HK-2 (cell line): ENCODE measurements around the gene ECHDC1.
A peak's percentile ranks its signal among the peaks of the same experiment; 100 is the strongest.
"Not testable (repeated sequence)": the region's sequence is repeated elsewhere in the genome, so short reads cannot be mapped to it uniquely, and the experiment has no call there.

Source experiments
- DNase-seq: peaks from one replicate; pipeline ENCODE4 v3.0.0-alpha.2; 2018; ENCODE audit not compliant: unreplicated experiment

Gene ECHDC1

GRCh38 chr6:127342946-127343808, at the start of gene ECHDC1:
Gene ECHDC1 (minus strand): TSS chr6:127343609. CDS start chr6:127331028, 12,581 bp downstream.
- peak; percentile 75 for DNase-seq

GRCh38 chr6:127392301-127392700, 48.9 kb upstream of the ECHDC1 start:
- no peak for DNase-seq

- DNase-seq: no peak
These were observed 47.9 kb upstream of the ECHDC1 start for GRCh38 chr6:127391094-127391953.

GRCh38 chr6:127389706-127390105, 46.3 kb upstream of the ECHDC1 start:
- DNase-seq: no peak

- no peak for DNase-seq
These were observed 42.4 kb upstream of the ECHDC1 start for GRCh38 chr6:127385668-127386430.

- not testable (repeated sequence) for DNase-seq
These were observed 41.4 kb upstream of the ECHDC1 start for GRCh38 chr6:127384848-127385247.

GRCh38 chr6:127383988-127384387, 40.6 kb upstream of the ECHDC1 start:
- no peak for DNase-seq

GRCh38 chr6:127382413-127382812, 39.0 kb upstream of the ECHDC1 start:
- no peak for DNase-seq

GRCh38 chr6:127381384-127381783, 38.0 kb upstream of the ECHDC1 start:
- no peak for DNase-seq

- DNase-seq: no peak
These were observed 33.3 kb upstream of the ECHDC1 start for GRCh38 chr6:127376685-127377084.

GRCh38 chr6:127367023-127367375, 23.6 kb upstream of the ECHDC1 start:
- no peak for DNase-seq

GRCh38 chr6:127366282-127367022, 23.0 kb upstream of the ECHDC1 start:
- peak; percentile 84 for DNase-seq

GRCh38 chr6:127365874-127366273, 22.5 kb upstream of the ECHDC1 start:
- no peak for DNase-seq

- no peak for DNase-seq
These were observed 9.1 kb upstream of the ECHDC1 start for GRCh38 chr6:127352524-127352923.

GRCh38 chr6:127349980-127350379, 6.6 kb upstream of the ECHDC1 start:
- DNase-seq: no peak

GRCh38 chr6:127348028-127348661, 4.7 kb upstream of the ECHDC1 start:
- no peak for DNase-seq

- no peak for DNase-seq
These were observed 3.8 kb upstream of the ECHDC1 start for GRCh38 chr6:127347178-127347577.

GRCh38 chr6:127345521-127345920, 2.1 kb upstream of the ECHDC1 start:
- DNase-seq: no peak

- DNase-seq: peak; percentile 16
These were observed 625 bp upstream of the ECHDC1 start for GRCh38 chr6:127343809-127344659.
